ENCODE measurements around the gene AGBL1.

The AGBL1 gene

GRCh38 chr15:86903642-86904421 lies 824.2 kb downstream of the AGBL1 start:
- DNase-seq: no peak

DNA sequence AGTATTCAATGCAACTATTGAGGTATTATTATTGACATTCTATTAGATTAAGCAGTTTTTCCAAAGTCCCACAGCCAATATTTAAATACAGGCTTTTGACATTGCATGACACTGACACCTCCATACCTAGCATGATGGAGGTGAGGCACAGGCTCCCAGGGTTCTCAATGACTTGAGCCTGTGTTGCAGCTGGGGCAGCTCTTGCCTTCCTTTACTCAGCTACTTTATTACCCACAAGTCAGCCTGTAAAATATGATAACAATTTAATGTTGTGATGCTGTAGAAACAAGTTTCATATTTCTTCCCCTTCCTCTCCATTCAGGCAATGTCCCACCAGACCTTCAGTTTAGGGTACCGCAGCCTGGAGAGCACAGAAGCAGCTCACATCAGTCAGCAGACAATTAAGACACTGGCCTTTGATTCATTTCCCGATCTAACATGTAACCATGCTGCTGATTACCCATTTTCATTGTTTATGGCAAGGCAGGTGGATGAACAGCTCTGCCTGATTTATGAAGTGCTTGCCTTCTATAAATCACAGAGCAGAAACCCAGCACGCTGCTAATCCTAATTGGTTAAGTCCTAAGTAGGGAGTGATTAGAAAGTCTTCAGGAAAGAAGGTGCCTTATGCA lies 826.1 kb downstream of the AGBL1 start:
- DNase-seq: no peak

DNA sequence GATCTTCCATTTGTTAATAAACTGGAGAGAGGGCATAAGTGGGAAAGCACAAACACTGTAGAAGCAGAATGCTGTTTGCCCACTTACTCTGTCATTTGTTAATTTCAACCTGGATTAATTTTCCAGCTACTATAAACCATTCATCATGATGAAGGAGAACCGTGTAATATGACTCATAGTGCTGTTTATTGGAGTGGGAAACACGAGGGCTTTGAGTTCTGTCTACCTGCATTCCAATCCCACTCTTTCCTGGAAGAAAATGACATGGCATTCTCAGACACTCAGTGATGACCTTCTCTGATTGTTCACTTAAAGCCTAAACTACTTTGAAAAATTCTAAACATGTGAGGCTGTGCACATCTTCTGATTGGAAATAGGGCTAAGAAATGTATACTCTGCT lies 826.7 kb downstream of the AGBL1 start:
- no peak for DNase-seq

DNA sequence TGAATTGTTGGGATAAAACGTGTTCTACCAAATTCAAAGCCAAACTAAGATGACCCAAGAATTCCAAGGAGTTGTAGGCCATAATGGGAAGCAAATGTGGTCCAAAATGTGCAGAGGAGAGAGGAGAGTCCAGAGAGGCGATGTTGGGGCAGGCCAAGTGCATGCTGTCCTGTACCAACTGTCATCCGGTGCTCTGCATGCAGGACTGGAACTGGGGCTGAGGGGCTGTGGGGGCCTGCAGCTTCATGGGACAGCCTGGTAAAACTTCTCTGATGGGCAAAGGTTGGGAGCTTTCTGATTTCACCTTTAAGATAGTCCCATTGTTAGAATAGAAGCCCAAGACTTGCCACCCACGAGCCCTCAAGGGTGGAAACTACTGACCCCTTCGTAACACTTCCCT lies 831.4 kb downstream of the AGBL1 start:
- DNase-seq: no peak

- no peak for DNase-seq
These were observed 833.0 kb downstream of the AGBL1 start for GRCh38 chr15:86912661-86913060.

DNA sequence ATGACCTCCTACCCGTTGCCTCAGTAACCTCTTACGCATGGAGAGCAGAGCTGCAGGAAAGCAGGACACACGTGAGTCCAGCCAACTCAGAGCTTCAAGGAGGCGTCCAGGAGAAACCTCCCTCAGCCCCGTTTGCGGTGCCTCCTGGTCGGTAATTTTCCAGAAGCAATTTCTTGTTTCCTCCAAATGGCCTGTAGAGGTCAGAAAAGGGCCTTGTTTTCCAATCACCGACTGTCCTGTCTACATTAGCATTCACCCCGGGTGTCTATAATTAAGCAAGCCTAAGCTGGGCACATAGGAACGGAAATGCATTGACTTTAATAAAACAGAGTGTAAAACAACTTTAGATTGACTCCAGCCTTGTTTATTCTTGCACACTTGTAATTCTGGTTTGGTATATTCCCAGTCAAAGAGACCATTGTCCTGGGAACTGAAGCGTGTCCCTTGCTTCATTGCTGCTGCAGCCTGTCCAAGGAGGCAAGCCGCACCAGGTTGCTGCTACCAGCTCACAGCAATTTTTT lies 836.2 kb downstream of the AGBL1 start:
- DNase-seq: no peak

GRCh38 chr15:86916671-86917360 lies 837.1 kb downstream of the AGBL1 start:
- no peak for DNase-seq

DNA sequence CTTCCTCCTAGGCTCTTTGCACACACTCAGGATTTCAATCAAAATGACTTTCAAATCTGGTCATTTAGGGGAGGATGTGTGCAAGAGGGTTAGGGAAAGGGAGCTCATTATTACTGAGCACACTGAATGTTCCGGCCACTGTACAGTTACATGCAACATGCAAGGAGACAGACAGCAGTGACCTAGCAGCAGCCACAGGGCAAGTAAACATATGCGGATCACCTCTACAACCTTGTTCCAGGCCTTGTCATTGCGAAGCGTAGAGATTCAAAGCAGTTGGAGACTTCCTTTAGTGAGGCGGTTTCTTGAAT lies 837.6 kb downstream of the AGBL1 start:
- DNase-seq: no peak

GRCh38 chr15:86919581-86919980 lies 839.9 kb downstream of the AGBL1 start:
- DNase-seq: no peak

DNA sequence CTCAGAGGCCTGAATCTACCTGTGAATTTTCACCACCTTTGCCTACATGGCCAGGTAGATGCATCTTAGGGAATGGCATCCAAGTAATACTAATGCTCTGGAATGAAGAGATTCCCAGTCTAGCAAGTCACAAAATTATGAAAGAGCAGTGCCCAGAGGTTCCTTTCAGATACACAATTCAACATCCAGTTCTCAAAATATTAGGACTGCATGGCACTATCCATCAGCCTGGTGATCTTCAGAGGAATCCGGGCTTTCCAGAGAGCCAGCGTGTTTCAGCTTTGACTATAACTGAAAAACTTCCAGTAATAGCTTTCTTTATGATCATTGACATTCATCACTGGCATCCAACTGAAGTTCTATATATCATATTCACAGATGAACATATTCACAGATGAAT lies 849.8 kb downstream of the AGBL1 start:
- DNase-seq: no peak

- DNase-seq: no peak
These were observed 852.8 kb downstream of the AGBL1 start for GRCh38 chr15:86932456-86932855.

DNA sequence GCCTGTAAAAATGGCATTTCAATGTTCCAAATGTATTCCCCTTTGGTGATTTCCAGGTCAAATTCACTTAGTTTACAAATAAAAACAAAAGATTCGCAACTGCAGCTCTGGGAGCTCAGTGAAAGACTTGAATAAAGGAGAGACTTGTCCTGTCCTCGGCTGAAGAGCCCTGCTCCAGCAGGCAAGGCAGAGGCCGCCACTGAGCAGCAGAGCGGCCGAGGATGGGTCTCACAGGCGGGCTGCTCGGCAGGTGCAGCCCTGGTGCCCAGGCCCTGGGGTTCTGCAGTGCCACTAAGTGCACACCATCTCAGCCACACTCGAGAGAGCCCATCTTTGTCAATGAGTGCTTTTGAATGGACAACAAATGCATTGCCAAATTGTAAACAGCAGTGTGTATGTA lies 856.2 kb downstream of the AGBL1 start:
- DNase-seq: no peak

GRCh38 chr15:86942285-86942684 lies 862.6 kb downstream of the AGBL1 start:
- no peak for DNase-seq

GRCh38 chr15:86948719-86949118 lies 869.0 kb downstream of the AGBL1 start:
- no peak for DNase-seq

DNA sequence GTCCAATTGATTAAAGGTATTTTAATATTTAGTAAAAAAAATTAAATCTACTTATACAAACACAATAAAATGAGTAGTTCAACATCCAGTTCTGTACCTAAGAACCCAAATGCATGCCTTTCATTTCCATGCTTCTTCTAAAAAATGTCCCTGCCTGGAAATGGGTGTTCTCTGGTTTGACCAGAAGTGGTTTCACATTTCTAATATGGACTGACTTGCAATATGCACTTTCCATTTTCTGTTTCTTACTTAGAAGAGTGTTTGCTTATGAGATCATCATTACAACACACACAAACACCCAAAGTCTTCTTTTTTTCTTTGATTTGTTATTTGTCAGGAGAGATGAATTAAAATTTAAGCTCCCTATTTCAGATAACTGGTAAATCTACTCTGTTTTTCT lies 879.6 kb downstream of the AGBL1 start:
- DNase-seq: no peak

DNA sequence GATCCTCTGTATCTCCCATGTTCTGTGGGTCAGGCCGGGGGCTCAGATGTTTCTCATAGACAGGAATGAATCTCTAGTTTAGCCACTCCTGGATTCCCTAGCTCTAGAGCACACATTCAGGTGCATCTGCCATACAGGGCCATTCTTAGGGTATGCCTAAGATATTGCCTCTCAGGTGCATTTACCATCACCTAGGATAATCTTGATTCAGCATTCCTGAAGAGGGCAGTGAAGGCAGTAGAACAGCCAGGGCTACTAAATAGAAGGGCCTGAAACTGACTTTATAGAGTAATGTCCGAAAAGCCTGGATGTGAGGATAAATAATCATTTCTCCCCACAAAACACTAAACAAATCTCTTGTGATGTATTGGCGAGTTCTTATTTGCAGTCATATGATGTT lies 882.0 kb downstream of the AGBL1 start:
- DNase-seq: no peak

DNA sequence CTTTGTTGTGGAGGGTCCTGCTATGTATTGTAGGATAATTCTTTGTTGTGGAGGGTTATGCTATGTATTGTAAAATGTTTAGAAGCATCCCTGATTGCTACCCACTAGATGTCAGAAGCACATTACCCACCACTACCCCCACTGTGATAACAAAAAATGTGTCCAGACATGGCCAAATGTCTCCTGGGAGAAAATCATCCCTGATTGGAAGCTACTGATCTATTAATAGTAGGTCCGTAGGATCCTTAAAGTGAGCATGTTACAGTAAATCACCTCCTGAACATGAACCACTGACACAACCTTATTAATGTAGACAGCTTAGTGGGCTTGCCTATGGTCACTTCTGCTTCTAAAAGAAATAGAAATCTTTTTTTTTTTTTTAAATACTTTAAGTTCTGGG lies 884.6 kb downstream of the AGBL1 start:
- DNase-seq: no peak

- DNase-seq: no peak
These were observed 888.6 kb downstream of the AGBL1 start for GRCh38 chr15:86968244-86968643.

- no peak for DNase-seq
These were observed 889.7 kb downstream of the AGBL1 start for GRCh38 chr15:86969364-86969763.

GRCh38 chr15:86973284-86973844 lies 893.7 kb downstream of the AGBL1 start:
- DNase-seq: no peak

GRCh38 chr15:86988033-86988432 lies 908.4 kb downstream of the AGBL1 start:
- DNase-seq: no peak

DNA sequence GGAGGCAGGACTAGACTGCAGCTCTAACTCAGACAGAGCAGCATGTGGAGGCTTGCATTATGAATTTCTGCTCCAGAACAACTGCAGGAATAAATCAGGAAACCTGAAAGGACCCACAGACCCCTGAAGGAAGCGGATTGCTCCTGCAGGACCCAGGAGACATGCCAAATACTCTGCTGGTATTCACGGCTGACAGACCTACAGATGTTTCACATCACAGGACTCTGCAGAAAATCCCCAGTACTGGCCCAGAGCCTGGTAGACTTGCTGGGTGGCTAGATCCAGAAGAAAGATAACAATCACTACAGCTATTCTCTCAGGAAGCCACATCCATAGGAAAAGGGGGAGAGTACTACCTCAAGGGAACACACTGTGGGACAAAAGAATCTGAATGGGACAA lies 942.1 kb downstream of the AGBL1 start:
- no peak for DNase-seq

GRCh38 chr15:87031540-87032230 lies 952.0 kb downstream of the AGBL1 start:
- no peak for DNase-seq

Measured in CD4-positive, alpha-beta T cell treated with Interleukin-15 for 1 hour (primary cell).